ENCODE results near the gene SCAF1. TPM values are rescaled to one million over a fixed set of nuclear protein-coding genes. Genes with fewer than 3 reads are reported as not detected.

Gene SCAF1
- total and polyA plus RNA-seq, 9 of the 15 experiments (the other 6 are each of a cell fraction or from before 2014, with no cell fraction given), result 0.20 to 79.0 (median 4.9) TPM

DNA sequence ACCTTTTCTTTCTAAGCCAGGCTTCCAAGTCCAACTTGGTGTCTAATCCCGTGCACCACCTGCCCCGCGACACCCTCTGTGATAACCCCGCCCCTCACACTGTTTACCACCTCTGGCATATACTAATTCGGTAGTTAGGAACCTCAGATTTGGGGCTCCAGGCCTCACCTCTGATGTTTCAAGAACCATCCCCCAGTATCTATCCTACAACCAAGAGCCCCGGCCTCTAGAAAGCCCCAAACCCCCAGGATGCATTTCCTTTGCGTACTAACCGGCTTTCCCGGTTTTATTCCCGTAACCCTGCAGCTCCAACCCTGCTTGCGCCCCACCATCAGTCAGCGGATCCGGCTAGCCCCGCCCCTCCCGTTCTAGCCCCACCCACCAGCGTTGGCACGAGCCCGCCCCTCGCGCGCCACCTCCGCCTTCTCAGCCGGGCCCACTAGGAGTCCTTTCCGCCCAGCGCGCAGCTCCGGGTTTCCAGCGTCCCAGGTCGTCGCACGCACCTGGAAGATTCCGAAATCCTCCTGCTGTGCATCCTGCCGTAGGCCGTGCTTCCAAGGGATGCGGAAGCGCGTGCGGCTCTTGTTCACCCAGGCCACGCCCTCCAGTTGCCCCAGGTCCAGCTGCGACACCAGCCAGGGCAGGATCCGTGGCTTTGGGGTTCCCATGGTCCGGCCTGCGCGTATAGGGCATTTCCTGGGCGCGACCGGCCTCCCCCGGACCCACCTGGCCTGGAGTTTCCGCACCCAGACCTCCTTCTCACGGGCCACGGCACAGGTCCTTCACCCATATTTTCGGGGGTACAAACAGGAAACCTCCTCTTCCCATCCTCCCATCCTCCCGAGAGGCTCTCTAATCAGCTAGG is 22.4 kb downstream of the SCAF1 start (continued):
- TF ChIP-seq FOXK1 (CRISPR knock-in tag; IDR thresholded peaks at IDR 0.05; ENCODE audit: borderline replicate concordance), result peak; percentile 91; the same call in 1 of the 2 replicates
- TF ChIP-seq ERF (CRISPR knock-in tag; IDR thresholded peaks at IDR 0.05), result no peak
- TF ChIP-seq ELF2 (CRISPR knock-in tag; IDR thresholded peaks at IDR 0.05), result peak; percentile 71; the same call in 1 of the 2 replicates
- TF ChIP-seq ZNF3 (CRISPR knock-in tag; IDR thresholded peaks at IDR 0.05), result no peak
- TF ChIP-seq, protein P1, sequence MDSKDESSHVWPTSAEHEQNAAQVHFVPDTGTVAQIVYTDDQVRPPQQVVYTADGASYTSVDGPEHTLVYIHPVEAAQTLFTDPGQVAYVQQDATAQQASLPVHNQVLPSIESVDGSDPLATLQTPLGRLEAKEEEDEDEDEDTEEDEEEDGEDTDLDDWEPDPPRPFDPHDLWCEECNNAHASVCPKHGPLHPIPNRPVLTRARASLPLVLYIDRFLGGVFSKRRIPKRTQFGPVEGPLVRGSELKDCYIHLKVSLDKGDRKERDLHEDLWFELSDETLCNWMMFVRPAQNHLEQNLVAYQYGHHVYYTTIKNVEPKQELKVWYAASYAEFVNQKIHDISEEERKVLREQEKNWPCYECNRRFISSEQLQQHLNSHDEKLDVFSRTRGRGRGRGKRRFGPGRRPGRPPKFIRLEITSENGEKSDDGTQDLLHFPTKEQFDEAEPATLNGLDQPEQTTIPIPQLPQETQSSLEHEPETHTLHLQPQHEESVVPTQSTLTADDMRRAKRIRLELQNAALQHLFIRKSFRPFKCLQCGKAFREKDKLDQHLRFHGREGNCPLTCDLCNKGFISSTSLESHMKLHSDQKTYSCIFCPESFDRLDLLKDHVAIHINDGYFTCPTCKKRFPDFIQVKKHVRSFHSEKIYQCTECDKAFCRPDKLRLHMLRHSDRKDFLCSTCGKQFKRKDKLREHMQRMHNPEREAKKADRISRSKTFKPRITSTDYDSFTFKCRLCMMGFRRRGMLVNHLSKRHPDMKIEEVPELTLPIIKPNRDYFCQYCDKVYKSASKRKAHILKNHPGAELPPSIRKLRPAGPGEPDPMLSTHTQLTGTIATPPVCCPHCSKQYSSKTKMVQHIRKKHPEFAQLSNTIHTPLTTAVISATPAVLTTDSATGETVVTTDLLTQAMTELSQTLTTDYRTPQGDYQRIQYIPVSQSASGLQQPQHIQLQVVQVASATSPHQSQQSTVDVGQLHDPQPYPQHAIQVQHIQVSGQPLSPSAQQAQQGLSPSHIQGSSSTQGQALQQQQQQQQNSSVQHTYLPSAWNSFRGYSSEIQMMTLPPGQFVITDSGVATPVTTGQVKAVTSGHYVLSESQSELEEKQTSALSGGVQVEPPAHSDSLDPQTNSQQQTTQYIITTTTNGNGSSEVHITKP (IDR thresholded peaks at IDR 0.05; ENCODE audit: partially characterized antibody), result peak; percentile 94
- peak; percentile 13 for TF ChIP-seq TAF1 (IDR thresholded peaks at IDR 0.05; ENCODE audit: control insufficient read depth, extremely low read depth, insufficient read depth, low read length, severe bottlenecking)
- TF ChIP-seq, protein P2, sequence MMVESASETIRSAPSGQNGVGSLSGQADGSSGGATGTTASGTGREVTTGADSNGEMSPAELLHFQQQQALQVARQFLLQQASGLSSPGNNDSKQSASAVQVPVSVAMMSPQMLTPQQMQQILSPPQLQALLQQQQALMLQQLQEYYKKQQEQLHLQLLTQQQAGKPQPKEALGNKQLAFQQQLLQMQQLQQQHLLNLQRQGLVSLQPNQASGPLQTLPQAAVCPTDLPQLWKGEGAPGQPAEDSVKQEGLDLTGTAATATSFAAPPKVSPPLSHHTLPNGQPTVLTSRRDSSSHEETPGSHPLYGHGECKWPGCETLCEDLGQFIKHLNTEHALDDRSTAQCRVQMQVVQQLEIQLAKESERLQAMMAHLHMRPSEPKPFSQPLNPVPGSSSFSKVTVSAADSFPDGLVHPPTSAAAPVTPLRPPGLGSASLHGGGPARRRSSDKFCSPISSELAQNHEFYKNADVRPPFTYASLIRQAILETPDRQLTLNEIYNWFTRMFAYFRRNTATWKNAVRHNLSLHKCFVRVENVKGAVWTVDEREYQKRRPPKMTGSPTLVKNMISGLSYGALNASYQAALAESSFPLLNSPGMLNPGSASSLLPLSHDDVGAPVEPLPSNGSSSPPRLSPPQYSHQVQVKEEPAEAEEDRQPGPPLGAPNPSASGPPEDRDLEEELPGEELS (CRISPR knock-in tag; IDR thresholded peaks at IDR 0.05; ENCODE audit: borderline replicate concordance), result 0 out of 2 replicates have a peak, but pooled peaks have one; percentile 66
- 0 out of 2 replicates have a peak, but pooled peaks have one; percentile 43 for TF ChIP-seq ZSCAN32 (CRISPR knock-in tag; IDR thresholded peaks at IDR 0.05)
- TF ChIP-seq MECOM (CRISPR knock-in tag; IDR thresholded peaks at IDR 0.05), result no peak
- TF ChIP-seq ZNF785 (CRISPR knock-in tag; IDR thresholded peaks at IDR 0.05), result no peak
- TF ChIP-seq, protein P3, sequence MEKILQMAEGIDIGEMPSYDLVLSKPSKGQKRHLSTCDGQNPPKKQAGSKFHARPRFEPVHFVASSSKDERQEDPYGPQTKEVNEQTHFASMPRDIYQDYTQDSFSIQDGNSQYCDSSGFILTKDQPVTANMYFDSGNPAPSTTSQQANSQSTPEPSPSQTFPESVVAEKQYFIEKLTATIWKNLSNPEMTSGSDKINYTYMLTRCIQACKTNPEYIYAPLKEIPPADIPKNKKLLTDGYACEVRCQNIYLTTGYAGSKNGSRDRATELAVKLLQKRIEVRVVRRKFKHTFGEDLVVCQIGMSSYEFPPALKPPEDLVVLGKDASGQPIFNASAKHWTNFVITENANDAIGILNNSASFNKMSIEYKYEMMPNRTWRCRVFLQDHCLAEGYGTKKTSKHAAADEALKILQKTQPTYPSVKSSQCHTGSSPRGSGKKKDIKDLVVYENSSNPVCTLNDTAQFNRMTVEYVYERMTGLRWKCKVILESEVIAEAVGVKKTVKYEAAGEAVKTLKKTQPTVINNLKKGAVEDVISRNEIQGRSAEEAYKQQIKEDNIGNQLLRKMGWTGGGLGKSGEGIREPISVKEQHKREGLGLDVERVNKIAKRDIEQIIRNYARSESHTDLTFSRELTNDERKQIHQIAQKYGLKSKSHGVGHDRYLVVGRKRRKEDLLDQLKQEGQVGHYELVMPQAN (IDR thresholded peaks at IDR 0.05; ENCODE audit: borderline replicate concordance), result peak; percentile 84
- no peak for TF ChIP-seq CREB1 (IDR thresholded peaks at IDR 0.05)
- TF ChIP-seq CREB1 (CRISPR knock-in tag; IDR thresholded peaks at IDR 0.05), result peak; percentile 34; the same call in 1 of the 2 replicates
- TF ChIP-seq, protein P4, sequence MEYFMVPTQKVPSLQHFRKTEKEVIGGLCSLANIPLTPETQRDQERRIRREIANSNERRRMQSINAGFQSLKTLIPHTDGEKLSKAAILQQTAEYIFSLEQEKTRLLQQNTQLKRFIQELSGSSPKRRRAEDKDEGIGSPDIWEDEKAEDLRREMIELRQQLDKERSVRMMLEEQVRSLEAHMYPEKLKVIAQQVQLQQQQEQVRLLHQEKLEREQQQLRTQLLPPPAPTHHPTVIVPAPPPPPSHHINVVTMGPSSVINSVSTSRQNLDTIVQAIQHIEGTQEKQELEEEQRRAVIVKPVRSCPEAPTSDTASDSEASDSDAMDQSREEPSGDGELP (CRISPR knock-in tag; IDR thresholded peaks at IDR 0.05; ENCODE audit: borderline replicate concordance), result peak; percentile 89
- TF ChIP-seq, protein P5, sequence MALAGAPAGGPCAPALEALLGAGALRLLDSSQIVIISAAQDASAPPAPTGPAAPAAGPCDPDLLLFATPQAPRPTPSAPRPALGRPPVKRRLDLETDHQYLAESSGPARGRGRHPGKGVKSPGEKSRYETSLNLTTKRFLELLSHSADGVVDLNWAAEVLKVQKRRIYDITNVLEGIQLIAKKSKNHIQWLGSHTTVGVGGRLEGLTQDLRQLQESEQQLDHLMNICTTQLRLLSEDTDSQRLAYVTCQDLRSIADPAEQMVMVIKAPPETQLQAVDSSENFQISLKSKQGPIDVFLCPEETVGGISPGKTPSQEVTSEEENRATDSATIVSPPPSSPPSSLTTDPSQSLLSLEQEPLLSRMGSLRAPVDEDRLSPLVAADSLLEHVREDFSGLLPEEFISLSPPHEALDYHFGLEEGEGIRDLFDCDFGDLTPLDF (CRISPR knock-in tag; IDR thresholded peaks at IDR 0.05), result 0 out of 2 replicates have a peak, but pooled peaks have one; percentile 38
- TF ChIP-seq FOXJ3 (CRISPR knock-in tag; IDR thresholded peaks at IDR 0.05), result no peak
- TF ChIP-seq NFIC (IDR thresholded peaks at IDR 0.05), result peak; percentile 2; the same call in 1 of the 2 replicates

Data from K562 (cell line).